HG02588 (cell line): ENCODE measurements around the gene PRKRIP1.
"Not testable (repeated sequence)": the region's sequence is repeated elsewhere in the genome, so short reads cannot be mapped to it uniquely, and the experiment has no call there.

ENCODE experiments used
- ATAC-seq: cut with Tn5 transposase; IDR thresholded peaks from one replicate; pipeline ENCODE4 v1.9.1; 2021; ENCODE audit warnings: mild to moderate bottlenecking, moderate library complexity; ENCODE audit not compliant: unreplicated experiment

PRKRIP1 gene

DNA sequence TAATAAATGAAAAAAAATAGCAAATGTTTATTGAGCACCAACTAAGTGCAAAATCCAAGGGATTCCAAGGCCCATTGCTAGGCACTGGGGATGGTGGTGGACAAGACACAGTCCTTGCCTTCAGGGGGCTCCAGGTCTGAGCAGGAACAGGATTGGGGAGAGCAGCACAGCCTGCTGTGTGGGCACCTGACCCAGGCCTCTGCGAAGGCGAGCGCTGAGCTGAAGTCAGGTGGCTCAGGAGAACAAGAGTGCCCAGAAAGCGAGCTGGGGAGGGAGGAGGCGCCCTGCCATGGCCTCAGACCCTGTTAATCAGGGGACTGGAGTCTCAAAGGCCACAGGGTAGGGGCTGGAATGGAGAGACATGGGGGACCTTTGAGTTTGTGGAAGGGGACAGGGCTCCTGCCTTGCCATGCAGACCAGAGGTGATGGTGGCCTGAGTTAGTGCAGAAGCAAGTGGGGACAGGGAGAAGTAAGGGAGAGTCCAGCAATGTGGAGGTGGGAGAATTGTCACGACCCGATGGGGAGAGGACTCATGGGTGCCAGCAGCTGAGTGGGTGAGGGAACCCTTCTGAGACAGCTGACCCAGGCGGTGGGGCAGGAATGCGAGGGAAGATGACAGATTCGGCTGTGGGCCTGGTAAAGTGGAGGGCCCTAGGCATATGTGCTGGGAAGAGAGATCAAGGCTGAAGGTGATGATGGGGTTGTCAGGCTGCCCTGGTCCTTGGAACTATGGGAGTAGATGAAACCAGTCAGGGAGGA lies 33.2 kb downstream of the PRKRIP1 start:
- ATAC-seq, result no peak

DNA sequence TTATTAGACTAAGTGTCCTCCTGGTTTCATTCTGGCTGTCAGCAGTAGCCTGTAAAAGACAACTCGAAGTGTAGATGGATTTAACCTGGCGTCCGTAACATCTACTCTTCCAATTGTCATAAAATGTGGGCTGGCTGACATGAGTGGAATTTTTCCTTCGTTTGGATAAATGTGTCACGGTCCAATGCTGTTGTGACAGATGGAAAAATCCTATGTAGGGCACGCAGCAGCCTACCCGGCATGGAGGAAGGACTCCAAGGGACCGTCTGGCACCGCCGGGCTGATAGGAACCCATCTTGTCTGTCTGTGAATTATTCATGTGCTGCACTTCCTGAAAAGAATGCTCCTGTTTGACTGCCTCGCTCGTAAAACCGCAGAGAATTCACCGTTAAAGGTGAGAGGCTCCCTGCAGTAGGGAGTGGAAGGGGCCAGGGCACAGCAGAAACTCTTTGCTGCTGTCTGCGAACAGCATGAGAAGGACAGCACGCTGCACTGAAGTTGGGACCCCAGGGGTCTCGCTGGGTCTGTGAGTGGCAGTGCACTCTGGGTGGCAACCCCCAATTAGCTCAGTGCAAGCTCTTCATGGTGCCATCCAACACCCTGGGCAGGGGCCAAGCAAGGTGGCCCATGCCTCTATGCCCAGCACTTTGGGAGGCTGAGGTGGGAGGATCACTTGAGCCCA lies 35.6 kb downstream of the PRKRIP1 start:
- no peak for ATAC-seq

DNA sequence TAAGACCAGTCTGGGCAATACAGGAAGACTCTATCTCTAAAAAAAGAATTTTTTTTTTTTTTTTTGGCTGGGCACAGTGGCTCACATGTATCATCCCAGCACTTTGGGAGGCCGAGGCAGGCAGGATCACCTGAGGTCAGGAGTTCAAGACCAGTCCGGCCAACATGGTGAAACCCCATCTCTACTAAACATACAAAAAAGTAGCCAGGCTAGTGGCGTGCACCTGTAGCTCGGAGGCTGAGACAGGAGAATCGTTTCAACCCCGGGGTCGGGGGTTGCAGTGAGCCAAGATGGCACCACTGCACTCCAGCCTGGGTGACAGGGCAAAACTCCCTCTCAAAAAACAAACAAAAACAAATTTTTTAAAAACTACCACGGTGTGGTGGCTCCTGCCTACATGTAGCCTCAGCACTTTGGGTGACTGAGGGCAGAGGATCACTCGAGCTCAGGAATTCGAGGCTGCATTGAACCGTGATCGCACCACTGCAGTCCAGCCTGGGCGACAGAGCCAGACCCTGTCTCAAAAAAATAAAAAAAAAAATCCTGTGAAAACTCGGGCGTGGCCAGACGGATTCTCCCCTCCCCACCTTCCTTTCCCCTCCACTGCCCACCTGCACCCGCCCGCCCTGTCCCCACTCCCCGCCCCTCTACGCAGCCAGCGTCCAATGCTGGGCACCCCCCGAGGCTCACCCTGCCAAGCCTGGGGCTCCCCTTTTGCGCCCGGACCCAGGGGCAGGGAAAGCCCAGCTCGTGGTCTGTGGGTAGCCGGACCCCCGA lies 36.5 kb downstream of the PRKRIP1 start:
- ATAC-seq, result peak; percentile 24

DNA sequence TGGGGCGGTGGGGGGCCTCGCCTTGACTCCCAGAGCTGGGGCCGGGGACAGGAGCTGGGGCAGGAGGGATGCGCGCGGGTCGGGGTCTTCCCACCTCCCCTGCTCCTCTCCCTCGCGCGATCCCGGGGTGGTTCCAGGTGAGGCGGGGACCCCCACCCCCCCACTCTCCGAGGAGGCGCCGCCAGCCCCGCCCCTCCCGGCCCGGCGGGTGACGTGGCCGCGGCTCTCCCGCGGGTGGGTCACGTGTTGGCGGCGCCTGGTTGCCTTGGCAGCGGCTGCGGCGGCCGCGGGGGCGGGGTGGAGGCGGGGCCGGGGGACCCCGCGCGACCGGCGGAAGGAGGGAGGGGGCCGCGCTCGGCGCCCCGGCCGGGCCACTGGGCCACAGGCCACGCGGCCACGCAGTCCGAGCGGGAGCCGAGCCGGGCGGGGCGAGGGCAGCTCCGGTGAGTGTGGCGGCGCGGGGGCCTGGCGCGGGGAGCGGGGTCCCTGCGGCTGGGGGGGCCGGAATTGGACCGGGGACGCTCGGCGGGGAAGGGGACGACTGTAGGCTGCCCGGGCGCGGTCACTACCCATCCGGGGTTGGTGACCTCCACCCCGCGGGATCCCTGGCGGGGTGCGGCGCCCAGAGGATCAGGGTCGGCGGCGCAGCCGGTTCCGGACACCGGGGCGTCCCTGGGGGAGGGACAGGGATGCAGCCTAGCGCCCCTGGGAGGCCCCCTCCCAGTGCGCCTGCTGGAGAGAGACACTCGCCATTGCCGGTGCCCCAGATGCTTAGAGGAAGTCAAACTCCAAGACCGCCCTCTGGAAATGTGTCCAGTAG lies 37.3 kb downstream of the PRKRIP1 start, which contains the start of gene ORAI2:
TSS of gene ORAI2 (plus strand) at position 357 of the 820 bp plus-strand sequence. CDS start 5,382 bp downstream, outside the sequence.
- peak; percentile 68 for ATAC-seq

DNA sequence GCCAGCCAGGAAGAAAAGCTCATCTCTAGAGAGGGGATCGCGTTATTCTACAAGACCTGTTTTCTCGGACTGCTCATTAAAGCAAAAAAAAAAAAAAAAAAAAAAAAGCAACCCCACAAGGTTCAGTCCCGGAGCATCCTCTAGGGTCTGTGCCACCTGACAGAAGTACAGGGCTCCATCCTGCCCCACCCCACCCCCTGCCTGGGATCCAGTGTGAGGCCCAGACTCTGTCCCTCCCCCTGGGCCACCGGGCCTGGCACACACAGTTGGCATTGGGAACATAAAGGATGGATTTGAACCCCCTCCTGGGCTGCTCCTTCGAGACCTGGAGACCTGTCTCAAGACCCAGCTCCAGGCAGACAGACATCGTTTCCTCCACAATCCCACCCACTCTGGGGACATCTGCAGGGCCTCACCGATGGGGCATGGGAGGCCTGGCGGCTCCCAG lies 37.9 kb downstream of the PRKRIP1 start:
- no peak for ATAC-seq

DNA sequence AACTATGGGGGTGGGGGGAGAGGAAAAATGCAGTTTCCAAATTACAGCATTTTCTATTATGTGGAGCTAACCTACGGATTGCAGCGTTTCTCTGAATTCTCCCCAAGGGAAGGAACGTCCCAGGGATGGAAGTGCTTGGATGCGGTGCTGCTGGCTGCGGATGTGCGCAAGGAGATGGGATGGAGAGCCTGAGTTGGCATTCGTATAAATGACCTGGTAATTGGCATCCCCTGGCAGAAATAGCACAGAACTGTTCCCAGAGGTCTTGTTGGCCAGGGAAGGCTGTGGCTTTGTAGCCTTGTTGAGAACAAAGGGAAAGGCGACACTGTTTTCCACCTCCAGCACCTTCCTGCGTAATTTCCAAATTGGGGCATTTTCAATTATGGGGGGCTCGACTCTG lies 40.0 kb downstream of the PRKRIP1 start:
- no peak for ATAC-seq

DNA sequence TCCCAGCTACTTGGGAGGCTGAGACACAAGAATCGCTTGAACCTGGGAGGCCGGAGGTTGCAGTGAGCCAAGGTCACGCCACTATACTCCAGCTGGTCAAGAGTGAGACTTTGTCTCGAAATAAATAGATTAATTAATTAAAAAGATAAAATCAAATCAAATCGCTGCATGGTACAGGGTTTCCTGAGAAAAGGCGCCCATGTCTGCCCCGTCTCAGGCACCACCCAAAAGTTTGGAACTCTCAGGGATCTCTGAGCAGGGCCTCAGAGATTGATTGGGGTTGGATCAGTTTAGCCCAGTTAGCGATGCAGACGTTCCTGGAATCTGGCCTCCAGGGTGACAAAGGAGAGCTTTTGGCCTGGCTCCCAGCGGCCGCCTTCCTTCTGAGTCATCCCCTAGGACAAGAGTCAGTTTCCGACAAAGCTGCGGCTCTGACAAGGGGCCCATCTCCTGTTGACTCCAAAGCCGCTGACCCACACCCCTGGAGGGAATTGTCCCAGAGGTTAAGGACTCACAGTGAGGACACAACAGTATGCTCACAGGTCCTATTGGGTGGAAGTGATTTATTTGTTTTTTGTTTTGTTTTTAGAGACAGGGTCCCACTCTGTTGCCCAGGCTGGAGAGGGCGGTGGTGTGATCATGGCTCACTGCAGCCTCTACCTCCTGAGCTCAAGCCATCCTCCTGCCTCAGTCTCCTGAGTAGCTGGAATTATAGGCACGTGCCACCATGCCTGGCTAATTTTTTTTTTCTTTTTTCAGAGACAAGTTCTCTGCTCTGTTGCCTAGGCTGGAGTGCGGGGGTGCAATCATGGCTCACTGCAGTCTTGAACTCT lies 44.0 kb downstream of the PRKRIP1 start:
- ATAC-seq, result no peak

DNA sequence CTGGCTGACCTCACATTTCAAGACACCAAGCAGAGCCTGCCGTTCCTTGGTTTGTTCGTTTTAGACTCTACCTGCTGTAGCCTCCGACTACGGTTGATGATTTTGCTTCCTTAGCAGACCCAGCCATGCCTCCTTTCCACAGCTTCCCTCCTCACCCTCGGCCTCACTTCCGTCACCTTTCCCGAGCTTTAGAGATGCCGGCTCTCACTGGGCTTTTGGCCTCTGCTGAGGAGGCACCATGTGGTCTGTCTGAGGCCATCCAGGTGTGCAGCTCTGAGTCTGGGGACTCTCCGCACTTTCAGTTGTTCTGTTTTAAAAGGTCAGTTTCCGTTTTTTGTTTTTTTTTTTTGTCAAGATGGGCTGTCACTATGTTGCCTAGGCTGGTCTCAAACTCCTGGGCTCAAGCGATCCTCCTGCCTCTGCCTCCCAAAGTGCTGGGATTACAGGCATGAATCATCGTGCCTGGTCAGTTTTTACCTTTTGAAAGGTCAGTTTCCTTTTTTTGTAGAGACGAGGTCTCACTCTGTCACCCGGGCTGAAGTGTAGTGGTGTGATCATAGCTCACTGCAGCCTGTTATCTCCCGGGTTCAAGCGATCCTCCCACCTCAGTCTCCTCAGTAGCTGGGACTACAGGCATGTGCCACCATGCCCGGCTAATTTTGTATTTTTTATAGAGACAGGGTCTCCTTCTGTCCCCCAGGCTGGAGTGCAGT lies 49.0 kb downstream of the PRKRIP1 start:
- peak; percentile 46 for ATAC-seq

DNA sequence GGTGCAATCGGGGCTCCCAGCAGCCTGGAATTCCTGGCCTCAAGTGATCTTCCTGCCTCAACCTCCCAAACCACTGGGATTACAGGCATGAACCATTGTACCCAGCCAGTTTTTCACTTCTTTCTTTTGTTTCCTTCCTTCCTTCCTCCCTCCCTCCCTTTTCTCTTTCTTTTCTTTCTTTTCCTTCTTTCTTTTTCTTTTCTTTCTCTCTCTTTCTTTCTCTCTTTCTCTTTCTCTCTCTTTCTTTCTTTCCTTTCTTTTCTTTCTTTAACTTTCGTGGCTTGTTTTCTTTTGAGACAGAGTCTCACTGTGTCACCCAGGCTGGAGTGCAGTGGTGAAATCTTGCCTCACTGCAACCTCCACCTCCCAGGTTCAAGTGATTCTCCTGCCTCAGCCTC lies 49.5 kb downstream of the PRKRIP1 start:
- ATAC-seq, result no peak

DNA sequence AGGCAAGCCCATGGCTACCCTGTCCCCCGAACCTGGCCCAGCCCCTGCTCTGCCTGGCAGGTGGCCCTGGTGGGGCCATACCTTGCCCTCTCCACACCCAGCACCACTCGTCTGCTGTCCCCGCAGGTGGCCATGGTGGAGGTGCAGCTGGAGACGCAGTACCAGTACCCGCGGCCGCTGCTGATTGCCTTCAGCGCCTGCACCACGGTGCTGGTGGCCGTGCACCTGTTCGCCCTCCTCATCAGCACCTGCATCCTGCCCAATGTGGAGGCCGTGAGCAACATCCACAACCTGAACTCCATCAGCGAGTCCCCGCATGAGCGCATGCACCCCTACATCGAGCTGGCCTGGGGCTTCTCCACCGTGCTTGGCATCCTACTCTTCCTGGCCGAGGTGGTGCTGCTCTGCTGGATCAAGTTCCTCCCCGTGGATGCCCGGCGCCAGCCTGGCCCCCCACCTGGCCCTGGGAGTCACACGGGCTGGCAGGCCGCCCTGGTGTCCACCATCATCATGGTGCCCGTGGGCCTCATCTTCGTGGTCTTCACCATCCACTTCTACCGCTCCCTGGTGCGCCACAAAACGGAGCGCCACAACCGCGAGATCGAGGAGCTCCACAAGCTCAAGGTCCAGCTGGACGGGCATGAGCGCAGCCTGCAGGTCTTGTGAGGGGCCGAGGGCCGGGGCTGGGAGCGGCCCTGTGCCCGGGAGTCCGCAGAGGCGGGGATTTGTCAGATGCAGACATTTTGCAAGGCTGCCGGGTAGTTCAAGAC lies 50.4 kb downstream of the PRKRIP1 start:
- no peak for ATAC-seq

DNA sequence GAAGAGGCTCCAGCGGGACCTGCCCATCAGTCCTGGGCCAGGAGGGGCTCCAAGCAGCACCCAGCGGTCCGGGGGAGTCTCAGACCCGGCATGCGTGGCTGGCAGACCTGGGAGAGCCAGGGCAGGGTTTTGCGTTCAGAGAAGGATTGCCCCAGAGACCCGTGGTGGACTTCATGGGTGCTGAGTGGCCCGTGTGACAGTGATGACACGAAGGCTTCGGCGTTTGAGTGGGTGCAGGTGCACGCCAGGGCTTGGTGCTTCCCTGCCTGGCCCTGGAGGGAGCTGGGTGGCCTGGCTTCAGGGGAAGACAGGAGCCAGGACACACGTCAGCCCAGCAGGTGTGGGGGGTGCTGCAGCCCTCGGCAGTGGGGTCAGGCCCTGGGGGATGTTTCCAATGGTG lies 51.1 kb downstream of the PRKRIP1 start:
- ATAC-seq, result no peak

DNA sequence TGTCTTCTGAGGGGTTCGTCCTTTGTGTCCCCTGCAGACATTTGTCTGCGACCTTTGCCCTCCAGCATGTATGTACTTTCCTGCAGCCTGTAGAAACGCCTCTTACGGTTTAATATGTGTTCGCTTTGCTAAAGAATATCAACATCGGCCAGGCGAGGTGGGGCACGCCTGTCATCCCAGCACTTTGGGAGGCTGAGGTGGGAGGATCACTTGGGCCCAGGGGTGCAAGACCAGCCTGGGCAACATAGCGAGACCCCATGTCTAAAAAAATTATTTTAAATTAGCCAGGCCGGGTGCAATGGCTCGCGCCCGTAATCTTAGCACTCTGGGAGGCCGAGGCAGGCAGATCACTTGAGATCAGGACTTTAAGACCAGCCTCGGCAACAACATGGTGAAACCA lies 53.0 kb downstream of the PRKRIP1 start:
- no peak for ATAC-seq

DNA sequence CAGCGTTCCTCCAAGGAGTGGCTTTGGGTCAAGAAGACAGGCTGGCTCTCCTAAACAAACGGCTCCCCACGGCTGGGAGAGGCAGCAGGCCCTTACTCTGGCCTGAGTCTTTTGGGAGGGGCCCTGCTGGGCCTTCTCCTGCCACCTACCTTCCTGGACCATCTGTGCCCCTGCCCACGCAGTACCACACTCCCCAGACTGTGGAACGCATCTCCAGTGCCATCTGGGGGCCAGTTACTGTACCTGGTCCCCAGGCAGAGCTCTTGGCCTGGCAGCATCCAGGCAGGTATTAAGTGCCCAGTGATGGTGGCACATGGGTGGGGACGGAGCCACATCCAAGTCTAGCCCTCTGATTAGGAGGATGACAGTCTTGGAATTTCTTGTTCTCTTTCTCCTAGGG lies 54.1 kb downstream of the PRKRIP1 start:
- peak; percentile 41 for ATAC-seq

DNA sequence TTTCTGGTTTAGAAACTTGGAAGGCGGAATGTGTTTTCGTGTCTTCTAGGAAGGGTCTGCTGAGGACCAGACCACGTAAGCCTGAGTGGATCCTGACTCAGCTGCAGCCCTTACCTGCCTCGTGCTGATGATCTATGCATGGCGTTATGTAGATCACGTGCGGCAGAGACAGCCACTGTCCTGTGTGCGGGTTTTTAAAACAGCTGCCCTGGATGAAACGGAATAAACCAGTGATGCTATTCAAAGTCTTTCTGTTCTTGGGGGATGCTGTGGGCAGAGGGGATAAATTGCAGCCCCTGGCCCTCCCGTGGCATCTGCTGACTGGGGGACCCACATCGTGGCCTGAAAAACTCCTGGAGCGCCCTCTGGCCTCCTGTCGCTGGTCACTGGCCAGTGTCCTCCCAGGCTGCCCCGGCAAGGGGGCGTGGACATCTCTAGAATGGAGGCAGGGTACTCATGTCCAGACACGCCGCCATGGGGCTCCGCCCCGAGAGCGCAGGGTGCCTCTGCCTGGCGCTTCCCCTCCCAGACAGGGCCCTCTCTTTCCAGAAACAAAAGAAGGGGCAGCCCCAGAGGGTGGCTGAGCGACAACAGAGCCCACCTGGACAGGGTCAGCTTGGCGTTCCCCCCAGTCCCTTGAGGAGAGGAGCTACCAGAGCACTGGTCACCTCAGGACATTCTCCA lies 55.4 kb downstream of the PRKRIP1 start:
- no peak for ATAC-seq

DNA sequence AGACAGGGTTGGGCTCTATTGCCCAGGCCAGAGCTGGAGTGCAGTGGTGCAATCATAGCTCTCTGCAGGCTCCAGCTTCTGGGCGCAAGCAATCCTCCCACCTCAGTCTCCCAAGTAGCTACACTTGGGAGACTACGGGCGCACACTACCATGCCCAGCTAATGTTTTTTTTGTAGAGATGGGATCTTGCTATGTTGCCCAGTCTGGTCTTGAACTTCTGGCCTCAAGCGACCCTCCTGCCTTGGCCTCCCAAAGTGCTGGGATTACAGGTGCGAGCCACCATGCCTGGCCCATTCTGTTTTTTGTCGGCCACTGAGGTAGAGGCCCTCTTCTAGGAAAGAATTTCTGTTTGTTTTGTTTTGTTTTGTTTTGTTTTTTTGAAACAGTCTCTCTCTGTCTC lies 56.3 kb downstream of the PRKRIP1 start:
- ATAC-seq, result no peak

DNA sequence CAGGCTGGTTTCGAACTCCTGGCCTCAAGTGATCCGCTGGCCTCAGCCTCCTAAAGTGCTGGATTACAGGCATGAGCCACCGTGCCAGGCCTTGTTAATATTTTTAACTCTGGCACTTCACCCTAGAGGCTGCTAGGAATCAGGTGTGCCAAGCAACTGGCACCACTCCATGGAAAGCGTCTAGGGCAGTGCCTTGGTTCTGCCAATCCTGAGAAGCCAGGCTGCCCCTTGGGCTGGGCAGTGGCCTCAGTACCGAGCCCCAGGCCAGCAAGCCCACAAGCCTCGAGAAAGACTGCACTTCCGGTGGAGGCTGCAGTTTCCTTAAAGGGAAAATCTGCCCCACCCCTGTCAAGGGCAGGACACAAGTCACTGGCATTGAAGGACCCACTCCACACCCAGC lies 57.2 kb downstream of the PRKRIP1 start:
- no peak for ATAC-seq

DNA sequence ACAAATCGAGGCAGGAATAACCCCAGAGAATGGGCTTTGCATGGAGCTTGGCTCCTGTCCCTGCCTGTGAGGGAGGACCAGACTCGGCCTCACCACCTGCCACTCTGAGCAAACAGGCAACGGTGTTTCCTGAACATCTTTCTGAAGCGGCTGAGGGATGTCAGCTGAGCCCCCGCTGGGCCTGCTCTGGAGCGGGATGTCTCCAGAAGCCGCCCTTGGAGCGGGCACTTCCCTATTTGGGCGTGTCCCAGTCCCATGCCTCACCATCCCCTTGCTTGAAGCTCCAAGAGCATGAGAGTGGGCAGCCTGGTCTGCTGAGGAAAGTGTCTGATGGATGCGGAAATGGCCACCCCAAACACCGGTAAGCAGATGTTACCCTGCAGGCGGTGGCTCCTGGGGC lies 58.3 kb downstream of the PRKRIP1 start:
- no peak for ATAC-seq

DNA sequence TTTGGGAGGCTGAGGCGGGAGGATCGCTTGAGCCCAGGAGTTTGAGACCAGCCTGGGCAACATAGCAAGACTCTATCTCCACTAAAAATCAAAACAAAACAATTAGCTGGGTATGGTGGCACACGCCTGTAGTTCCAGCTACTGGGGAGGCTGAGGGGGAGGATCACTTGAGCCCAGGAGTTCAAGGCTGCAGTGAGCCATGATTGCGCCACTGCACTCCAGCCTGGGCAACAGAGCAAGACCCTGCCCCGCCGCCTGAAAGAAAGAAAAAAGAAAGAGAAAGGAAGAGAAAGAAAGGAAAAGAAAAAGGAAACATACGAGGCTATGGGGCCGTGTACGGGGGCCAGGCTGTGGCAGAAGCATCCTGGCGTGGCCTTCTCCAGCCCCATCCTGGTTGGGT lies 58.8 kb downstream of the PRKRIP1 start:
- ATAC-seq, result not testable (repeated sequence)
